Fibroblast of skin of back (primary cell): ENCODE data around the gene SLC25A19. TPM values are rescaled to one million over a fixed set of nuclear protein-coding genes. Genes with fewer than 3 reads are reported as not detected.

ENCODE experiments used
- DNase-seq: peaks from one replicate; pipeline ENCODE4 v3.0.0-alpha.2; 2013
- polyA plus RNA-seq, 2 experiments: library from polyadenylated mRNA; unstranded; fragments of 120-200 nt; gene quantifications; one replicate each; pipeline ENCODE4 v1.2.1, GENCODE V29; 2013; ENCODE audit not compliant: insufficient read length in 2 of 2

The SLC25A19 gene
- polyA plus RNA-seq (2013, experiment 1 of 2; ENCODE audit: insufficient read length) = 8.6 TPM
- polyA plus RNA-seq (2013, experiment 2 of 2; ENCODE audit: insufficient read length) = 5.5 TPM

DNA sequence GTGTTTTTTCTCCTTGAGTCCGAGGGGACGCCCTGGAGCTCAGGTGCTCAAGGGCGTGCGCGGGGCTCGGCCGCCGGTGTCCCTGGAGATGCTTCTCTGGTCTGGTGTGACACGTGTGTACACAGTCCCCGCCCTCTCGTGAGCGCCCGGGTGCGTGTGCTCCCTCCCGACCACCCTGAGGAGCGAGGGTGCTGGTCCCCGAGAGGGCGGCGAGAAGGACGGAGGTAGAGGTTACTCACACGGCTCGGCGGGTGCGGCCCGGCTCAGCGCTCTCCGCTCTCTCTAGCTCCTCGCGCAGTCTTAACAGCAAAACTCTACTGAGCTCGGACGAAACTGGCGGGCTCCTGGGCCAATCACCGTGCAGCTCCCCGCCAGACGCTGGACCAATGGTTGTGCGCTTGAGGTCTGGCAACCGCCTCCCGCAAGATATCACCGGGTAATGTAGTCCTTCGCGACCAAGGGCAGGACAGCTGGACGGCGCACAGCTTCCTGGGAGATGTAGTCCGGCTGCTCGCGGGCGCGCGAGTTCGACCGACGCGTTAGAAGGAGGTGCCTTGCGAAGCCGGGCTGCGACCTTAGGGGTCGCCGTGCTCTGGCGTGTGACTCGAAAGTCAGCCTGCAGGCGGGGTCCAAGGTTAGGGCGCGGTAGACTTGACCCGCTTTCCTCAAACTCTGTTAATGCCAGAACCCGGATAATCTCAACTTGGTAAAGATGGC lies at the start of gene SLC25A19:
TSS of gene SLC25A19 (minus strand) at position 319 of the 717 bp plus-strand sequence. CDS start 2,669 bp downstream, outside the sequence.
- peak; percentile 99 for DNase-seq

DNA sequence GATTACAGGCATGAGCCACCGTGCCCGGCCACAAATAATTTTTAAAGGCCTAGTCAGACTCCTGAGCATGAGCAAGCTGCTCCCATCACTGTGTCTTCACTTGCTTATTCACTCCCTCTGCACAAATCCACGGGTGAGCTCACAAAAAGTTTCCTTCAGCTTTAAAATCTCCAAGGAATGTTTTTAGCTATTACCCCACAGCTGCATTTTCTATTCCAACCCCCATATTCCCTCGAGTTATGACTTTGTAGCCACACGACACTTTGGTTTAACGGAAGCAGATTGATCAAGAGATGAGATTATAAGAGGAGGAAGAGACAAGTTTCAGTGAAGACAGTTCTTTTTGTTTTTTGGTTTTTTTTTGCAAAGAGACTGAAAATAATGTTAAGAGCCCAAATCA lies 49.1 kb upstream of the SLC25A19 start:
- peak; percentile 39 for DNase-seq

- no peak for DNase-seq
Observed at GRCh38 chr17:75335315-75335714, 46.1 kb upstream of the SLC25A19 start.

GRCh38 chr17:75334723-75335122 lies 45.5 kb upstream of the SLC25A19 start:
- DNase-seq = no peak

DNA sequence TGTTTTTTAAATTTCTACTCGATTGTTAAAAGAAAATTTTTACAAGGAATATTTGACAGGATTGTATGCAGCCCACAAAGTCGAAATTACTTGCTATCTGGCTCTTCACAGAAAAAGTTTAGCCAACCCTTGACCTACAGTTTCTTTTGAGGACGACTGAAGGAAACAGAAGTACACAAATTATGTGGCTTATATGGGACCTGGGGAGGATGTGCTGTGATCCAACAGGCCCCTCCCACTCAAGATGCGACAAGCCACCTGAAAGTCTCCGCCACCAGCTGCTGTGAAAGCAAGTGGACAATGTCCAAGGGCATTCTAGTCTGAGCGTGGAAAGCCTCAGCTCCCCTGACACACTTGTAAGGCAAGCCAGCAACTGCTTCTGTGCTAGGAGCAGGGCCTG lies 42.4 kb upstream of the SLC25A19 start:
- no peak for DNase-seq

GRCh38 chr17:75327757-75328156 lies 38.5 kb upstream of the SLC25A19 start:
- DNase-seq = no peak

DNA sequence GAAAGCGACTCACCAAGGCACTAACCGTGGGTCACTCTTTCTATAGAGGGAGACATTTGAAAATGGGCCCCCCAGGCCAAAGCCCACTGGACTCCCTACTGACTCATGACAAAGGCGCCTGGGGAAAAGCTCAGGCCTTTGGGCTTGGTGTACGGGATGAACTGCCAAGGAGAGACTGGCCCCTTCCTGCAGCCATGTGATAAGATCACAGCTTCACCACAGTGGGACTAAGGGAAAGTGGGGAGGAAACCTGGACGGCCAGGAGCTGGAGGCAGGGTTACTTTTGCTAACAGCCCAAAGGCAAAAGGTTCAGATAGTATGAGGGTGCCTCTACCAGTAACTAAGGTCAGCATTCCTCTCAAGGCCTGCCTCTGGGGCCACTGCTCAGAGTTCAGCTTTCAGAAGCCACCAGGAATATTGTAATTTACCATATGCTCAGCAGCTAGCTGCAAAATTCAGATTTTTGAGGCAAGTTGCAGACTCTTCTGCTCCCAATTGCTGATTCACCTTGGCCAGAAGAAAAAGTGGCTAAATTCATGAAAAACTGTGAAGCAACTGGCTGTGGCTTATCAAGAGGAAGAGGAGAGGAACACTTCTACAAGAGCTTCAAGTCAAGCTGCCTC lies 37.1 kb upstream of the SLC25A19 start:
- peak; percentile 61 for DNase-seq

DNA sequence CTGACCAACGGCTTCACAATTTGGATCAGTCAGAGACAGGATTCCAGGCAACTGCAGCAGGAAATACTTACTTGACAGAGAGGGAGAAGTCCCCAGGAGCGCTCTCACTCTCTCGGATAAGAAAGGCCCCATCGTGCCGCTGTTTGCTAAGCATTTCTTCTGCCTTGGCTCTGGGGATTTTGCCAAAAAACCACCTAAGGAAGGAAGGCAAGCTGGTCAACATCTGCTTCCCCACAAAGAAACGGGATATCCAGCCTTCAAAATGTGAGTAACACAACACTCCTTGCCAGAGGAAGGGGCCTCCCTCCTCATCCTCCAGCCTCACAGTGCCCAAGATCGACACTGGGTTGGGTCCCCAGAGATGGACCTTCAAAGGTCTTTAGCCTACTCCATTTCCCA lies 36.6 kb upstream of the SLC25A19 start:
- peak; percentile 39 for DNase-seq

DNA sequence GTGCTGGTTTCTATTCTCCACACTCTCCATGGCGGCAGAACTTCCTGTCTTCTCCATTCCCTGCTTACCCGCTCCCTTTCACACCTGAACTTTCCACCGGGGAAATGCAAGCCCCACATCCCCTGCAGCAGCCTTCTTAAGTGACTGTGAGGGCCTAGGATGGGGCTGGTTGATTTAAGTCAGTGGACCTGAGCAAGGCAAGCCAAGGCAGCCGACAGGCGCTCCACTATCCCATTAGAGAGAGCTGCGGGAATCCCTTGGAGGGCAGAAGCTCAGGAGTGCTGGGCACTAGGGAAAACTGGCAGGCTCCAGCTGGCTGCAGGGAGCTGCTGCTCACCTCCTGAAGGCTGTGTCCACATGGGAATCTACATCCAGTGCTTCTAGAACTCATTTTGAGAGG lies 36.1 kb upstream of the SLC25A19 start:
- no peak for DNase-seq

DNA sequence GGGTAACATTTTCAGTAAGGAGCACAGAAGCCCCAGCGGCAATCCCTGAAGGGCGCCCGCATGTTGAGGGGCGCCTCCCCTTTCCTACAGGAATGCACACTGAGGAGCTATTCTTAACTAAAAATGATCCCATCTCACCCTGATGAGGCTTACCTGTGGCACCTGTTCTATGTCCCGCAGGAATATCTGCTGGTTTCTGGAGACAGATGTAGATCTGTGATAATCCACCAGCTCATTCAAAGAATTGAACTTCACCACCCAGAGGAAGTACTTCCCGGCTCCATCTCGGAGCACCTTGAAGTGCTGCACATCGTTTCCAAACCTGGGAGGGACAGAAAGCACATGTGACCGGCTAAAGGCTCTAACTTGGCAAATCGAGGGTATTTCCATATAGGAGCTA lies 32.3 kb upstream of the SLC25A19 start:
- no peak for DNase-seq

DNA sequence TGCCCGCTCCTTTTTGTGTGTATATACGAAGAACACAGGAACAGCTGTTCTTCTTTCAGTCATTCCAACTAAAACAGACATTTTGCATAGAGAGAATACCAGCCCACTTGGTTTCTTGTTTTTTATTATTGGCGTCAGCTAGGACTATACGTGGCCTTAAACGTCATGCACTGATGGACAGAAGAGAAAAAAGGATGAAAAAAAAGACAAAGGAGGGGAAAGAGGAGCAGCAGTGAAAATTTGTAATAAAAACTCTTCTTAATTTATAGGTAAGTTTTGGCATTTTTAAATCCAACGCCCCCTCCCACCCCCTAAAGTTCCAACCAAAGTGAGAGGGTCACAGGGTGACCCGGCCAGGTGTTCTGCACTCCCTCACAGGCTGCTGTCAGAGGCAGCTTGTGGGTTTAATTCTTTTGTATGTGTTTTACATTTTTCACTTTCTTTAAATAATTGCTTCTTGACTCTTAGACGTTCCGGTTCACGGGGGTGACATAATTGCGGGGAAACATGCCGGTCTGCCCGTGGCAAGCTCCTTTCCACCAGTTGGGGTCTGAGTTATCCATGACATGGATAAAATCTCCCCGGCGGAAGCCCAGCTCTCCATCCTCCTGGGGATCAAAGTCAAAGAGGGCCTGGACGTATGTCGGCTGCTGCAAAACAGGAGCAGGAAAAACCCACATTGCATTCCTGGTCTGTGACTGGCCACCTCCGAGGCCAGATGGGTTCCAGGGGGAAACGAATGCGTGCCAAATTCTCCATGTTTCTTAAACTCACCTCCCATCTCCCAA lies 30.9 kb upstream of the SLC25A19 start:
- DNase-seq = peak; percentile 56

GRCh38 chr17:75318615-75319222 lies 29.5 kb upstream of the SLC25A19 start:
- no peak for DNase-seq

DNA sequence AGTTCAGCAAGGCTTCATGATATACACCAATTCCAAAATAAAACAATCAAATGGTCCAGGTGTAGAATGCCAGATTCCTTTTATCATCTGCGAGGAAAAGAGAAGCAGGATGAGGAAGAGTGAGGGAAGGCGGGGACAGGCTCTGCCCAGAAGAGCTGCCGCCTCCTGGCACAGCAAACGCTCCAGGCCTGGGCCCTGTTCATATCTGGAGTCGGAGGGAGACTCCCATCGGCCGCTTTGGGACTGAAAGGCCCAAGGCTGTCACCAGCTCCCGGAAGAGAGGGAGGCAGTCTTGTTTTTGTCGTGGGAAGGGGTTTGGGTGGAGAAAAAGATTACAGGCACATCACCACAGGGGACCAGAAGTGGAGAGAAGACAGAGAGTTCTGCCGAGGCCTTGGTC lies 29.0 kb upstream of the SLC25A19 start:
- no peak for DNase-seq

DNA sequence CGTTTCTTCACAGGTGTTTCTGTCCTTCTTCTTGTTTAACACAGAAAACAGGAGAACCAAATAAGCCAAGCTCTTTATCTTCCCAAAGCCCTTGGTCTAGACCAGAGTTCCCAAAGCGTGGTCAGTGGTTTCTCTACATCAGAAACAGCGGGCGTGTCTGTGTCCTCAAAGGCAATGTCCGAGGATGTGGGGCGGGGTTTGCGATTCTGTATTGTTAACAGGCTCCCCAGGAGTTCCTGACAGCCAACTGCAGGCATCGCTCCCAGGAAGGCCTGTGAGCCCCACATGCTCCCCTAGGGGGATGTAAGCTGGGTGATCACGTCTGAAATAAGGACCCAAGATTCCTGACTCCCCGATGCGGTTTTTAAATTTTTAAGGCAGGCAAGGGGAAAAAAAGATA lies 28.4 kb upstream of the SLC25A19 start:
- DNase-seq = no peak

GRCh38 chr17:75316253-75316652 lies 27.0 kb upstream of the SLC25A19 start:
- DNase-seq = no peak

GRCh38 chr17:75315541-75316243 lies 26.5 kb upstream of the SLC25A19 start:
- DNase-seq = no peak

DNA sequence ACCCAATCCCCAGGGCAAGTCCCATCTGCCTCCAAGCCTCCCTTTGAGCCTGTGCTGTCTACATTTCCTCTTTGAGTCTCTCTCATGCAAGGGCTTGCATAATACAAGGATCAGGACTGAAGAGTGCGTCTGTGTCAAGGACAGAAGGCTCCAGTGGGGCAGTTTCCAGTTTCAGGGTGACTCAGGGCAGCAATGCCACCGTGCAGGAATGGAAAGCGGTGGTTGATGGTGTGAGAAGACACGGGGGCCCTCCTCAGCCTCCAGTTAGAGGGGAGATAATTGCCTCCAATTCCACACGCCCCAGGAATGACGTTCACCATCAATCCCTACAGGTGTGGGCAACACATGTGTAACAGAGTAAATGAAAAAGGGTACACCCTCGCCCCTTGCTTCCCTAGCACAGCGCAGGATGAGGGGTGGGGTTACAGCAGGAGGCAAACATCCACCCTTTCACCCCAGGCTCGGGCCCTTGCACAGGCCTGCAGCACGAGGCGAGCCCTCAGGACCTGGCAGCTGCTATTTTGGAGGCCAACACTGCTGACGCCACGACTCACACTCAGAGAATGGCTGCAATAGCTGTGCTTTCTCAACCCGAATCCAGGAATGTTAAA lies 24.8 kb upstream of the SLC25A19 start:
- DNase-seq = no peak

GRCh38 chr17:75308732-75309629 lies 19.7 kb upstream of the SLC25A19 start:
- DNase-seq = no peak

GRCh38 chr17:75307957-75308731 lies 18.9 kb upstream of the SLC25A19 start:
- no peak for DNase-seq
